Fibroblast of lung (primary cell): ENCODE measurements around the gene STAM. TPM values are rescaled to one million over a fixed set of nuclear protein-coding genes. Genes with fewer than 3 reads are reported as not detected.
"Not testable (repeated sequence)": the region's sequence is repeated elsewhere in the genome, so short reads cannot be mapped to it uniquely, and the experiment has no call there.

Experiments used
- DNase-seq, 2 donors: peaks; one replicate each; pipeline versions ENCODE4 v3.0.0 to v3.0.0-alpha.2; 2010; ENCODE audit warnings: low read depth in 2 of 2
- H2AFZ ChIP-seq: 2 replicates; pipeline ENCODE4 v1.5.1; 2012; ENCODE audit warnings: low read length, control low read depth, inconsistent platforms
- H3K27ac ChIP-seq: 2 replicates; pipeline ENCODE4 v1.5.1; 2011; ENCODE audit warnings: low read length, control low read depth; ENCODE audit not compliant: insufficient read depth
- H3K27me3 ChIP-seq: 2 replicates; pipeline ENCODE4 v1.5.1; 2011; ENCODE audit warnings: mild to moderate bottlenecking, low read length; ENCODE audit not compliant: control insufficient read depth, insufficient read depth
- H3K36me3 ChIP-seq: 2 replicates; pipeline ENCODE4 v1.5.1; 2011; ENCODE audit warnings: low read length; ENCODE audit not compliant: control insufficient read depth, insufficient read depth
- H3K4me1 ChIP-seq: 2 replicates; pipeline ENCODE4 v1.5.1; 2011; ENCODE audit warnings: low read length; ENCODE audit not compliant: control insufficient read depth, insufficient read depth; ENCODE audit errors: extremely low read depth
- H3K4me2 ChIP-seq: 2 replicates; pipeline ENCODE4 v1.5.1; 2011; ENCODE audit warnings: low read length, control low read depth; ENCODE audit not compliant: insufficient read depth; ENCODE audit errors: extremely low read depth
- H3K4me3 ChIP-seq, 4 experiments: fragments of 200-600 bp in 1 of 4; sonication (generic) in 1 of 4; replicated peaks in 1 of 4; 2 replicates each; pipeline ENCODE4 v1.5.1; 2011 to 2016; ENCODE audit warnings: low read length in 4 of 4, low read depth in 3 of 4, mild to moderate bottlenecking in 3 of 4, control low read depth in 2 of 4, inconsistent platforms in 1 of 4, mixed read lengths in 1 of 4; ENCODE audit not compliant: insufficient read depth in 1 of 4; ENCODE audit errors: control extremely low read depth in 1 of 4
- H3K79me2 ChIP-seq: 2 replicates; pipeline ENCODE4 v1.5.1; 2012; ENCODE audit warnings: mild to moderate bottlenecking, low read length, inconsistent platforms; ENCODE audit not compliant: control insufficient read depth, insufficient read depth
- H3K9ac ChIP-seq: 2 replicates; pipeline ENCODE4 v1.5.1; 2011; ENCODE audit warnings: mild to moderate bottlenecking, low read length, control low read depth; ENCODE audit not compliant: insufficient read depth
- H3K9me3 ChIP-seq: 2 replicates; pipeline ENCODE4 v1.5.1; 2012; ENCODE audit warnings: low read depth, low read length; ENCODE audit not compliant: control insufficient read depth, insufficient read depth
- H4K20me1 ChIP-seq: 2 replicates; pipeline ENCODE4 v1.5.1; 2011; ENCODE audit warnings: low read length; ENCODE audit not compliant: control insufficient read depth, insufficient read depth; ENCODE audit errors: extremely low read depth
- EZH2 ChIP-seq: IDR thresholded peaks from 2 replicates; pipeline ENCODE4 v1.5.1; 2012; ENCODE audit warnings: low read length, control low read depth, mild to moderate bottlenecking; ENCODE audit errors: missing control alignments
- polyA plus RNA-seq, 2 donors: library from polyadenylated mRNA; depleted of rRNA in 1 of 2; stranded (reverse) in 1 of 2; unstranded in 1 of 2; fragments of >200 nt; gene quantifications; 2 replicates each; pipeline ENCODE4 v1.2.1, GENCODE V29; 2011 to 2012; ENCODE audit warnings: missing spikeins in 1 of 2
- total RNA-seq: library from RNA; depleted of rRNA; stranded (reverse); fragments of >200 nt; gene quantifications from 2 replicates; pipeline ENCODE4 v1.2.1, GENCODE V29; 2014
- TF ChIP-seq, protein P1 (sequence below), 2 donors: IDR thresholded peaks in 1 of 2; conservative IDR thresholded peaks in 1 of 2; 1 replicate in 1 of 2; 2 replicates in 1 of 2; pipeline ENCODE4 v1.5.1; 2011 to 2012; ENCODE audit warnings: low read length in 2 of 2, control low read depth in 1 of 2, inconsistent platforms in 1 of 2, low read depth in 1 of 2, mild to moderate bottlenecking in 1 of 2

Gene STAM
- total and polyA plus RNA-seq, 2 donors (not counting 1 experiment from before 2014, with no cell fraction given) = 27.9 to 48.7 TPM

GRCh38 chr10:17626656-17627055, 17.3 kb upstream of the STAM start:
- Histone ChIP-seq H3K9ac (no peak overlapping the region), H3K27ac (no peak overlapping the region), H3K4me3 (no peak overlapping the region), H3K9me3 (no peaks in the 10 kb centered on the region), H3K79me2 (no peaks in the 10 kb centered on the region), H3K27me3 (peaks cover 2% of the 10 kb centered on the region), H3K36me3 (no peaks in the 10 kb centered on the region), H4K20me1 (no peaks in the 10 kb centered on the region), H3K4me1 (no peaks in the 10 kb centered on the region), H2AFZ (no peak overlapping the region), H3K4me2 (no peak overlapping the region)
- TF ChIP-seq, protein P1, sequence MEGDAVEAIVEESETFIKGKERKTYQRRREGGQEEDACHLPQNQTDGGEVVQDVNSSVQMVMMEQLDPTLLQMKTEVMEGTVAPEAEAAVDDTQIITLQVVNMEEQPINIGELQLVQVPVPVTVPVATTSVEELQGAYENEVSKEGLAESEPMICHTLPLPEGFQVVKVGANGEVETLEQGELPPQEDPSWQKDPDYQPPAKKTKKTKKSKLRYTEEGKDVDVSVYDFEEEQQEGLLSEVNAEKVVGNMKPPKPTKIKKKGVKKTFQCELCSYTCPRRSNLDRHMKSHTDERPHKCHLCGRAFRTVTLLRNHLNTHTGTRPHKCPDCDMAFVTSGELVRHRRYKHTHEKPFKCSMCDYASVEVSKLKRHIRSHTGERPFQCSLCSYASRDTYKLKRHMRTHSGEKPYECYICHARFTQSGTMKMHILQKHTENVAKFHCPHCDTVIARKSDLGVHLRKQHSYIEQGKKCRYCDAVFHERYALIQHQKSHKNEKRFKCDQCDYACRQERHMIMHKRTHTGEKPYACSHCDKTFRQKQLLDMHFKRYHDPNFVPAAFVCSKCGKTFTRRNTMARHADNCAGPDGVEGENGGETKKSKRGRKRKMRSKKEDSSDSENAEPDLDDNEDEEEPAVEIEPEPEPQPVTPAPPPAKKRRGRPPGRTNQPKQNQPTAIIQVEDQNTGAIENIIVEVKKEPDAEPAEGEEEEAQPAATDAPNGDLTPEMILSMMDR (conservative IDR thresholded peaks at IDR 0.05 in 1 of 2, IDR thresholded peaks at IDR 0.05 in 1 of 2; ENCODE audit: low read depth in 1 of 2, low read length in 2 of 2) = no peak
- no peak for TF ChIP-seq EZH2
- DNase-seq = no peak

- H3K36me3 ChIP-seq = not testable (repeated sequence)
Observed at GRCh38 chr10:17632590-17632989, 11.4 kb upstream of the STAM start.

GRCh38 chr10:17633353-17633752, 10.6 kb upstream of the STAM start:
- Histone ChIP-seq H3K27me3 (no peaks in the 10 kb centered on the region), H3K79me2 (no peaks in the 10 kb centered on the region), H3K36me3 (no peaks in the 10 kb centered on the region), H3K4me3 (no peak overlapping the region), H3K9ac (no peak overlapping the region), H3K27ac (no peak overlapping the region), H2AFZ (no peak overlapping the region), H4K20me1 (no peaks in the 10 kb centered on the region), H3K9me3 (no peaks in the 10 kb centered on the region), H3K4me1 (no peaks in the 10 kb centered on the region), H3K4me2 (no peak overlapping the region)
- no peak for DNase-seq
- no peak for TF ChIP-seq EZH2
- TF ChIP-seq, protein P1 (conservative IDR thresholded peaks at IDR 0.05 in 1 of 2, IDR thresholded peaks at IDR 0.05 in 1 of 2; ENCODE audit: low read depth in 1 of 2, low read length in 2 of 2) = no peak

More at GRCh38 chr10:17632590-17632989, 11.4 kb upstream of the STAM start:
- not testable (repeated sequence) for H4K20me1 ChIP-seq, H3K4me2 ChIP-seq, H3K27me3 ChIP-seq, H3K9ac ChIP-seq, DNase-seq, H3K79me2 ChIP-seq, H3K4me3 ChIP-seq, H3K27ac ChIP-seq, H3K9me3 ChIP-seq, H3K4me1 ChIP-seq, H2AFZ ChIP-seq
